Testis (tissue), 3 donors: ENCODE results near the gene SLC12A4. TPM values are rescaled to one million over a fixed set of nuclear protein-coding genes. Genes with fewer than 3 reads are reported as not detected.

Source experiments
- DNase-seq: peaks from one replicate; pipeline ENCODE4 v3.0.0-alpha.2; 2019
- H3K27ac ChIP-seq, 2 donors: fragments of 200-600 bp; sonication (generic); one replicate each; pipeline ENCODE4 v1.5.1; 2019
- H3K27me3 ChIP-seq: fragments of 200-600 bp; sonication (generic); one replicate; pipeline ENCODE4 v1.5.1; 2019
- H3K36me3 ChIP-seq: fragments of 200-600 bp; sonication (generic); one replicate; pipeline ENCODE4 v1.5.1; 2017; ENCODE audit warnings: low read depth; ENCODE audit errors: missing control alignments
- H3K4me1 ChIP-seq: fragments of 200-600 bp; sonication (generic); one replicate; pipeline ENCODE4 v1.5.1; 2019
- H3K4me3 ChIP-seq, 2 donors: fragments of 200-600 bp; sonication (generic); one replicate each; pipeline ENCODE4 v1.5.1; 2017 to 2019
- H3K9me3 ChIP-seq: fragments of 200-600 bp; sonication (generic); one replicate; pipeline ENCODE4 v1.5.1; 2017
- POLR2A ChIP-seq: fragments of 450-650 bp; IDR thresholded peaks from one replicate; pipeline ENCODE4 v1.6.1; 2017; ENCODE audit warnings: antibody characterized with exemption, mild to moderate bottlenecking, moderate library complexity
- WGBS, 2 donors: methylation state at CpG; one replicate each; pipeline ENCODE4 v1.1.5; 2018; 5-methylcytosine and 5-hydroxymethylcytosine counted together
- intact Hi-C: fragments of 100-400 bp; cut with DNase I; formaldehyde crosslinking; loops from one replicate; pipeline ENCODE4 v1.15.1; 2023; ENCODE audit warnings: low total_unique reads
- polyA plus RNA-seq: library from polyadenylated mRNA; stranded (reverse); fragments of 350-450 nt; fragmentation: Illumina TruSeq; extraction: RNeasy Lipid Tissue Mini Kit (QIAGEN cat#74804); gene quantifications from one replicate; pipeline ENCODE4 v1.2.3, GENCODE V29; 2014; ENCODE audit warnings: low read depth, low replicate concordance; ENCODE audit not compliant: insufficient read depth
- total RNA-seq, 2 donors: library from RNA; depleted of rRNA; stranded (reverse); fragments of >200 nt; gene quantifications; one replicate each; pipeline ENCODE4 v1.2.3, GENCODE V29; 2016
- TF ChIP-seq, protein P1 (sequence below), 3 experiments: fragments of 450-650 bp in 2 of 3; fragments of 200-600 bp in 1 of 3; sonication (generic) in 1 of 3; IDR thresholded peaks; one replicate each; pipeline ENCODE4 v1.5.1; 2016 to 2019; ENCODE audit warnings: antibody characterized with exemption in 3 of 3, mild to moderate bottlenecking in 2 of 3, moderate library complexity in 1 of 3

The SLC12A4 gene
- total and polyA plus RNA-seq, 3 donors from 2014 or later: 46.7 to 68.4 (median 64.3) TPM

- no peak for DNase-seq
- WGBS, 2 donors: 72 to 83% methylated on average over 7 of the region's 7 CpGs
- Histone ChIP-seq H3K4me3 (no peak overlapping the region), H3K9me3 (no peaks in the 10 kb centered on the region), H3K4me1 (peaks cover 13% of the 10 kb centered on the region), H3K27me3 (no peaks in the 10 kb centered on the region), H3K36me3 (no peaks in the 10 kb centered on the region), H3K27ac (no peak overlapping the region)
- intact Hi-C loops: loop anchor here (10.0 kb wide), 1 partner anchor 130 kb away; no protein-coding TSS in a partner anchor
- no peak for TF ChIP-seq POLR2A
- TF ChIP-seq, protein P1, sequence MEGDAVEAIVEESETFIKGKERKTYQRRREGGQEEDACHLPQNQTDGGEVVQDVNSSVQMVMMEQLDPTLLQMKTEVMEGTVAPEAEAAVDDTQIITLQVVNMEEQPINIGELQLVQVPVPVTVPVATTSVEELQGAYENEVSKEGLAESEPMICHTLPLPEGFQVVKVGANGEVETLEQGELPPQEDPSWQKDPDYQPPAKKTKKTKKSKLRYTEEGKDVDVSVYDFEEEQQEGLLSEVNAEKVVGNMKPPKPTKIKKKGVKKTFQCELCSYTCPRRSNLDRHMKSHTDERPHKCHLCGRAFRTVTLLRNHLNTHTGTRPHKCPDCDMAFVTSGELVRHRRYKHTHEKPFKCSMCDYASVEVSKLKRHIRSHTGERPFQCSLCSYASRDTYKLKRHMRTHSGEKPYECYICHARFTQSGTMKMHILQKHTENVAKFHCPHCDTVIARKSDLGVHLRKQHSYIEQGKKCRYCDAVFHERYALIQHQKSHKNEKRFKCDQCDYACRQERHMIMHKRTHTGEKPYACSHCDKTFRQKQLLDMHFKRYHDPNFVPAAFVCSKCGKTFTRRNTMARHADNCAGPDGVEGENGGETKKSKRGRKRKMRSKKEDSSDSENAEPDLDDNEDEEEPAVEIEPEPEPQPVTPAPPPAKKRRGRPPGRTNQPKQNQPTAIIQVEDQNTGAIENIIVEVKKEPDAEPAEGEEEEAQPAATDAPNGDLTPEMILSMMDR (IDR thresholded peaks at IDR 0.05): no peak
Measured at GRCh38 chr16:67914758-67915495, 53.5 kb downstream of the SLC12A4 start.

DNA sequence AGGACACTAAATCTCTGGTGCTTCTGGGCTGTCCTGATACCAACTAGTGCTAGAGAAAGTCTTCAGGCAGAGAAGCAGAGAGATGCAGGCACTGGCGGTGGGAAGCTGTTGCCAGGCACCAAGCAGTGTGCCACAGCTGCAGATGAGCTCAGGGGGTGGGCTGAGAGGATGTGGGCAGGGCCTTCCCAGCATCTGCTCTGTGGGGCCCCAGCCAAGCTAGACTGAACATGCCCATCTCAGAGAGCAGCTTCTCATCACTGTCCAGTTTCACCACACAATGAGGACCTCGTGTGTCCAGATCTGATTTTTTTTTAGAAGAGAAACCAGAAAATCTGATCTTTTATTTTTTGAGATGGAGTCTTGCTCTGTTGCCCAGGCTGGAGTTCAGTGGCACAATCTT, 58.3 kb downstream of the SLC12A4 start:
- H3K4me3 ChIP-seq: no peak overlapping the region
- H3K27ac ChIP-seq: no peak overlapping the region
- intact Hi-C loops: loop anchor here (10.0 kb wide), 1 partner anchor 135 kb away; no protein-coding TSS in a partner anchor
- WGBS, 2 donors: 71 to 75% methylated on average over 2 of the region's 2 CpGs
- TF ChIP-seq POLR2A: no peak
- TF ChIP-seq, protein P1 (IDR thresholded peaks at IDR 0.05): no peak
- H3K36me3 ChIP-seq: no peaks in the 10 kb centered on the region
- H3K27me3 ChIP-seq: no peaks in the 10 kb centered on the region
- no peaks in the 10 kb centered on the region for H3K9me3 ChIP-seq
- DNase-seq: no peak
- H3K4me1 ChIP-seq: no peaks in the 10 kb centered on the region

DNA sequence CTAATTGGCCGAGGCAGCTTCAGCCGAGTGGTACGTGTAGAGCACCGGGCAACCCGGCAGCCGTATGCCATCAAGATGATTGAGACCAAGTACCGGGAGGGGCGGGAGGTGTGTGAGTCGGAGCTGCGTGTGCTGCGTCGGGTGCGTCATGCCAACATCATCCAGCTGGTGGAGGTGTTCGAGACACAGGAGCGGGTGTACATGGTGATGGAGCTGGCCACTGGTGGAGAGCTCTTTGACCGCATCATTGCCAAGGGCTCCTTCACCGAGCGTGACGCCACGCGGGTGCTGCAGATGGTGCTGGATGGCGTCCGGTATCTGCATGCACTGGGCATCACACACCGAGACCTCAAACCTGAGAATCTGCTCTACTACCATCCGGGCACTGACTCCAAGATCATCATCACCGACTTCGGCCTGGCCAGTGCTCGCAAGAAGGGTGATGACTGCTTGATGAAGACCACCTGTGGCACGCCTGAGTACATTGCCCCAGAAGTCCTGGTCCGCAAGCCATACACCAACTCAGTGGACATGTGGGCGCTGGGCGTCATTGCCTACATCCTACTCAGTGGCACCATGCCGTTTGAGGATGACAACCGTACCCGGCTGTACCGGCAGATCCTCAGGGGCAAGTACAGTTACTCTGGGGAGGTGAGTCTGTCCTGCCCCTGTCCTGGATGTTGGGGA, 59.2 kb downstream of the SLC12A4 start:
- Histone ChIP-seq H3K4me1 (no peaks in the 10 kb centered on the region), H3K4me3 (no peak overlapping the region), H3K36me3 (no peaks in the 10 kb centered on the region), H3K27ac (no peak overlapping the region), H3K9me3 (no peaks in the 10 kb centered on the region), H3K27me3 (no peaks in the 10 kb centered on the region)
- no peak for DNase-seq
- TF ChIP-seq POLR2A: no peak
- TF ChIP-seq, protein P1 (IDR thresholded peaks at IDR 0.05): no peak
- WGBS, 2 donors: 93 to 98% methylated on average over 27 to 36 of the region's 36 CpGs
- intact Hi-C loops: no loop called here

GRCh38 chr16:67907397-67908180, 60.8 kb downstream of the SLC12A4 start:
- Histone ChIP-seq H3K4me3 (no peak overlapping the region), H3K36me3 (no peaks in the 10 kb centered on the region), H3K27ac (no peak overlapping the region), H3K4me1 (no peaks in the 10 kb centered on the region), H3K9me3 (no peaks in the 10 kb centered on the region), H3K27me3 (no peaks in the 10 kb centered on the region)
- 84 to 95% methylated on average over 11 of the region's 11 CpGs for WGBS, 2 donors
- intact Hi-C loops: no loop called here
- no peak for DNase-seq
- TF ChIP-seq POLR2A: no peak
- TF ChIP-seq, protein P1 (IDR thresholded peaks at IDR 0.05): no peak
